ENCODE measurements around the gene SWSAP1.

Gene SWSAP1

DNA sequence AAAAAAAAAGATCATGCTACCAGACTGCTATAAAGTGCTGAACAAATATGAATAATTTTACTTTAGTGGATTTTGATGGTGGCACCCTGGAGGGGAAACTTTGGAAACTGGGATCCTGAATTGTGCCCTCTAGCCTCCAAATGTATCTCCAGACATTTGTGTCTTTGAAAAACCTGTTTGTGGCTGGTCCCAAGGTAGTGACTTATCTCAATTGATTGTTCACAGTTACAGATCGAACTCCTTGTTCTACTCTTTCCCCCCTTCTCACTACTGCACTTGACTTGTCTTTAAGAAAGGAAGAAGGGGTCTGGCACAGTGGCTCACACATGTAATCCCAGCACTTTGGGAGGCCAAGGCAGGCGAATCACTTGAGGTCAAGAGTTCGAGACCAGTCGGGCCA is 34.1 kb downstream of the SWSAP1 start:
- no peak for DNase-seq (ENCODE audit: low read depth, low spot score)

DNA sequence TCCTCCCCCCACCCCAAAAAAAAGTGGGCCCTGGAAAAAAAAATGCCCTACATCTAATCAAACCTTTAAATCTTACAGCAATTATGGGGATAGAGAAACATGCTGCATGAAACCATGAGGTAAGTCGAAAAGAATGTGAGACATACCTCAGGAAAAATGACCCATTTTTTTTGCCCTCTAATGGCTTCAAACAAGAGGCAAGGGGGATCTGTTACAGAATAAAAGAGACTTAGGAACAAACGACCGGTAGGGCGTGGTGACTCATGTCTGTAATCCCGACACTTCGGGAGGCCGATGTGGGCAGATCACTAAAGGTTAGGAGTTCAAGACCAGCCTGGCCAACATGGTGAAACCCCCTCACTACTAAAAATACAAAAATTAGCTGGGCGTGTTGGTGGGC is 36.2 kb downstream of the SWSAP1 start:
- DNase-seq (ENCODE audit: low read depth, low spot score): no peak

DNA sequence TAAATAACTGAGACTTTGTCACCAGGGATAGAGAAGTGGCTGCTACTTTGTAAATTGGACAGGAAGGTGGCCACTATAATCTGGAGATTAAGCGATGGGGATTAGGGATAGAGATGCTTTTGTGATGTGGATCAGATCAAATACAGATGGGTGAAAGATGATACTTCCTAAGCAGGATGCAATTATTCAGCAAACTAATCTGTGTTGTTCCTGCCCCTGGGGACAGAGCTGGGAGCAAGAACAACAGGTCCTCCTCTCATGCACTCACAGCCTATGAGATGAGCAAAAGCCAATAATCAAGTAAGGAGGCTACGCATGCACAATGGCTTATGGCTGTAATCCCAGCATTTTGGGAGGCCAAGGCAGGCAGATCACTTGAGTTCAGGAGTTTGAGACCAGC is 40.1 kb downstream of the SWSAP1 start:
- no peak for DNase-seq (ENCODE audit: low read depth, low spot score)

DNA sequence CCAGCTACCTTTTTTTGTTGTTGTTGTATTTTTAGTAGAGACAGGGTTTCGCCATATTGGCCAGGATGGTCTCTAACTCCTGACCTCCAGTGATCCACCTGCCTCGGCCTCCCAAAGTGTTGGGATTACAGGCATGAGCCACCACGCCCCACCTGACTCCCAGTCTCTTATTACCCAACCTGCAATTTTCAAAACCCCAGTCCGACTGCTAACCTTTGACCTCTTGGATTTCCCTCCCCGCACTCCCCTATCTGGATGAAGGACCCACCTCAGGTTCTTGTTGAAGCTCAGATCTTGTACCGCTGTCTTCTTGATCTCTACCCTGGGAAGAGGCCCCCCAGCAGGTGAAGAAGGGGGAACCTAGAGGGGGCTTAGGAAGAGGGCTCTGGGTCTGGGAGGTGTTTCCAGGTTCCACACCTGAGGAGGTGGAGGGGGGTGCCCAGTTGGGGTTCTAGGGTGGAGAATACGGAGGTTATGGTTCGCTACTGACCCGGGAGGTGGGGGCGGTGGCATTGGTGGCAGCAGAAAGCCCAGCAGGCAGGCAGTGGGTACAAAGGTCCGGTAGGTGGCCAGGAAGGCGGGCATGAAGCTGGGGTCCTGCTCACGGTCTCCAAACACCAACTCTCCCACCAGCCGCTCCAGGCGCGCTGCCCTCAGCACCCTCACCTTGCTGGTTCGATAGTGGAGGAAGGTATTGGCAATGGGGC is 42.0 kb downstream of the SWSAP1 start:
- DNase-seq (ENCODE audit: low read depth, low spot score): no peak

DNA sequence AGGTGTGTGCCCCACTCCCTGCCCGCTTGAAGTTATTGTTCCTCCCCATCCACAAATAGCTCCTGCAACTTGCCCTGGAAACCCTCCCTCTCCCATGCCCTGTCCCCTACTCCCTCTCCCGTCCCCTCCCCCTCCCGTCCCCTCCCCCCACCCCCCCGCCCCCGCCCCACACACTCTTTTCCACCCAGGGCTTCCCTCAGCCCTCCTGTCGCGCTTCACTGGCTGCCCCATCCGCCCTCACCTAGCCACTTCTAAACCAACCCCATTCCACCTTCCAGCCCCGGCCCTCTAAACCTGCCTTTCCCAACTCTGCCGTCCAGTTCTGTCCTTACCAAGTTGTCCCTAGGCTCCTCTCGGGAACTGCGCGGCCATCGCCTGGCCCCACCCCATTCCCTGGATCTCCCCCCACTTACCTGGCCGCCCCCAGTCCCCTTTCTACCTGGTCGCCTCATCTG is 43.7 kb downstream of the SWSAP1 start:
- DNase-seq (ENCODE audit: low read depth, low spot score): no peak

DNA sequence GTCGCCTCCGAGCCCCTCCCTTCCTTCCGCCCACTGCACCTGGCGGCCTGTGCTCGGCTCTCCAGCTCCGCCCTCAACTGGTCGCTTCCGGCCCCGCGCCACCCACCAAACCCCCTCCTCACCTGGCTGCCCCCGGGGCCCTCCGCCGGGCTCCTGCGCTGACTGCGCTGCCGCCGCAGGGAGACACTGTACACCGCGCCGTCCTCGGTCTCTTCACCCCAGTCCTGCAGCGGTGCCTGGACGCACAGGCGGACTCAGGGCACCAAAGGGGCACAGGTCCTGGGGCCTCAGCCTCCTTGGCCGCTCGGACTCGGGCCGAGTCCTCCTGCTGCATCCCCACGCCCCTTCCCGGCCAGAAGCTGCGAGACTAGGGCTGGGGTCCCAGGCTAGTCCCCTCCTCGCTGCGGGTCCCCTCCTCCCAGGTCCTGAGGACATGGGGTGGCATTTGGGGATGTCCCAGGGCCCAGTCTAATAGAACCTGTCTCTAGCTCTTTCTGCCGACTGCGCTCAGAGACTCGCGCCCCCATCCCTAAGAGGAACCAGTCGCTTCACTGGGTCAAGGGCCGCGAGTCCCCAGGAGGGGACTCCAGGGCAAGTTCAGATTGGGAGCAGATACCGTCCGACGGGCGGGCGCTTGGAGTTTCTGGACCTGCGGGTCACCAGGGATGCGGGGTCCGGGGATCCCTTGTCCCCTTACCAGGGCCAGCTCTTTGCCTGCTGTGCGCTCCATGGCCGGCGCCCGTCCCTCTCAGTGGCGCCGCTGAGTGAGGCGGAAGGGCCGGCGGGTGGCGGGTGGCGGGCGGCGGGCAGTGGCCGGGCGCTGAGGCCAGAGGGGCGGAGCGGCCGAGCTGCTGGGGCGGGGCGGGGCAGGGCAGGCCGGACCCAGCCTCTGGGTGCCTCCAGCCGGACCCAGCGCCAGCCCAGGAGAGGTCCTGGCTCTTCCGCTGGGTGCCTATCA is 44.4 kb downstream of the SWSAP1 start, which contains the start of gene RGL3:
TSS of gene RGL3 (minus strand) at position 766 of the 958 bp plus-strand sequence. CDS start at position 730, 36 bp downstream.
- no peak for DNase-seq (ENCODE audit: low read depth, low spot score)

DNA sequence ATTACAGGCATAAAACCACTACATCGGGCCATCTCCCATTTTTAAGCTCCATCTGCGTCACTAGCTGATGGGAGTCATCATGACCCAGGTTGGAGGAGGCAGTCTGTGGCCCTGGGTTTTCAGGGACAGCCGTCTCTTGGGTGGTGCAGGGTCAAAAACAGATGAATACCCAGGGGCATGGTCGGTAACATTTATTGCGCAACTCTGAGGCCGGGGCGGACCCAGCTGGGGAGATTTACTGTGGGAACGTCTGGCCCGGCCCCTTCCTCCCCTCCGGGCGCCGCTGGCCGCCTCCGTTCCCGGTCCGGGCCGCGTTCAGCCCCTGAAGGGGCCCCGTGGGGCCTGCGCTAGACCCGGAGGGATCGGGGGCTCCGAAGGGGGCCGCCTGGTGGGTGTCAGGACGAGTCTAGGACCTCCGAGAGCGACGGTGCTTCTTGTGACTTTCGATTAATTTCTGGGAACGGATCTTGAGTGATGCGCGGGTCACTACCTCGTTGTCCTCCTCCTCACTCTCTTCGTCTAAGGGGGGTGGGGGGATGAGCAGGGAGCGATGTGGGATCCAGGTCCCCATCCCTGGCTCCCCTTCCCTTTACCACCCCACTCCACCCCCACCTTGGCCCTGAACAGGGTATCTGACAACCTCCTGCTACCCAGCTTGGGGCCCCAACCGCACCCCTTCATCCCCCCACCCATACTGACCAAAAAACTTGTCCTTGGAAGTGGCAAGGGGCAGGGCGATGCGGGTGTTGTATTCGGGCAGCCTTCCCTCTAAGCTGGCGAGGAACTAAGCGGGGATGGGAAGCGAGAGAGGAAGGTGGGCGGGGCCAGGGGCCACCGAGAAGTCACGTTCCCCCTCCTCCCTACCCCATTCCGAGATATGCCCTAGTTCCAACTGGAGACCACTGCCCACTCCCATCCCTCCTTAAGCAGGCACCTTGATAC is 46.2 kb downstream of the SWSAP1 start:
- no peak for DNase-seq (ENCODE audit: low read depth, low spot score)

DNA sequence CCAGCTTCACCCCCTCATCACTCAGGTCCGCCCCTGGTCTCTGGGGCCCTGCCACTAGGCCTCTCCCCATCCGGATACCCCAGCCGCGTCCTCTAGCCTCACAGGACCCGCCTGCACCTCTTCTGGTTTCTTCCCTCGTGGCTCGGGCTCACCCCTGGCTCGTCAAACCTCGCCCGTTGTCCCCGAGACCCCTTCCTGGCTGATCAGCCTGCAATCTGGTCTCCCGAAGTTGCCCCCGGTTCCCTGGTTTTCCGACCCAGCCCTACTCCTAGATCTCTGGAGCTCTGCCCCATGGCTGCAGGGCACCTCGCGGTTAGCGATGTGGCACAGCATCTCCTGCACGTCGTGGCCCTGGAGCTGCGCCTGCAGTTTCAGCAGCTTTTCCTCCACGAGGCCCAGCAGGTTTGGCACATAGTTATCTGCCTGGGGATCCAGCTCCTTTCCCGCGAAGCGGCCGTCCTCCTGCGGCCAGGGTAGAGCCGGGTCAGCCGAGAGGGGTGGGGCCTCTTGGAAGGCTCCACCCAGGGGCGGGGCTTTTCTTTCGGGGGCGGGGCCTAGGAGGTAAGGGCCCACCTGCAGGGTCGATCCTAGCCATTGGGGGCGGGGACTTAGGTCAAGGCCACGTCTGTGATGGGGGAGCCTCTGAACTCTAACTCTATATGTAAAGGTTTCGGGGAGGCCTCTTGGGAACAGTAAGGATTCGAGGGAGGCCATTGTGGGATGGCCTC is 47.1 kb downstream of the SWSAP1 start:
- DNase-seq (ENCODE audit: low read depth, low spot score): no peak

DNA sequence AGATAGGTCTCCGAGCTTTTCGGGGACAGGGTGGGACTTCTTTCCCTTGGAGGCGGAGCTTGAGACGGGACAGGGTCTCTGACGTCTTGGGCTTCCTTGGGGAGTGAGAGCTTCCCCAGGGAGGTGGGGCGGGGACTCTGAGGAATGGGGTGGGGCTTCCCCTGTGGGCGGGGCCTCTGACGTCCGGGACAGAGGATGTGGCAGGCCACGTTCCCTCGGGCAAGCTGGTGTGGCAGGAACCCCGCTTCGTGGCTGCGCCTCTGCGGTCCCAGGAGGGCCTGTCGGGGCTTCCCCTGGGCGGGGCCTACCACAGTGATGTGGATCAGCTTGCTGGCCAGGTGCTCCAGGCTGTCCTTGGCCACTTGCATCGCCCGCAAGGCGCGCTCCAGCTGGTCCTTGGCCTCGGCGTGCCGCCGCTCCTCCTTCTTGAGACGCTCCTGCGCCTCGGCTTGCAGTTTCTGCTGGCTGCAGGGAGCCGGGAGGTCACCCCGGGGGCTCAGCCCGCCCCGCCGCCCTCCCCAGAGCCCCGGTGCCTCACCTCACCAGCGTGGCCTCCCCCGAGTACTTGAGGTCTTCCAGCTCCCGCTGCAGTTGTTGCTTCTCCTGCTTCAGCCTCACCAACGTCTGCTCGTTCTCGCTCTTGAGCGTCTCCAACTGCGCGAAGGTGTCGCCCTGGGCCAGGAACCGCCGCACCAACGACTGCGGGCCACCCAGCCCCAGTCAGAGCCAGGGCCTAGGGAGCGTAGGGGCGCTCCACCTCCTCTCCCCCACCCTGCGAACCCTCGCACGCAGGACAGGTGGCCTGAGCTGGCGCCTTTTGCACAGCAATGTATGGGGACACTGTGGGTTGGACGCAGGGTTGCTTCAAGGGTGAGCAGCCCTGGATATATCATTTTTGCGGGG is 47.9 kb downstream of the SWSAP1 start:
- DNase-seq (ENCODE audit: low read depth, low spot score): no peak

DNA sequence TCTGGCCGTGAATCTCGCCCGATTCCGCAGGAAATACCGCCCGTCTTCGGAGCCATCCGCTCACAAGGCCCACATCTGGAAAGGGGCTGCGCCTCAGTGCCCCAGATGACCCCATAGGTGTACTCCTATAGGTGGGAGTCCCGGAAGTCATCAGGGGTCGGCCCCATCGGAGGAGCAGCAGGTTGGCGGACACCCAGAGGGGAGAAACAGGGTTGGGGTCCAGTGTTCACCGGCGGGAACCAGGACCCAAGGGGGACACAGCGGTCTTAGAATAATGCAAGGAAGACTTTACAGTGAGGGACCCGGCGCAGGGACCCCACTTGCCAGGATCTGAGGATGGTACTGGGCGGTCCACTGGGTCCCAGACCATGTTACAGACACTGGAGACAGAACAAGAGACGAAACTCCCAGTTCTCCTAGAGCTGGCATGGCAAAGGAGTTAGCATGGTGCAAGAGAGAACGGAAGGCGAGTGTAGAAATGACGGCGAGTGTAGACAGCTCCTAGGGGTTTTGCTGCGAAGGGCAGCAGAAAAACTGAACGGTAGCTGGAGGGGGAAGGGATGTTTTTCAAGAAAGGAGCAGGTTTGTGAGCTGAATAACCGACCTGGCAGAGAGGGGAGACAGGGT is 48.8 kb downstream of the SWSAP1 start:
- no peak for DNase-seq (ENCODE audit: low read depth, low spot score)

DNA sequence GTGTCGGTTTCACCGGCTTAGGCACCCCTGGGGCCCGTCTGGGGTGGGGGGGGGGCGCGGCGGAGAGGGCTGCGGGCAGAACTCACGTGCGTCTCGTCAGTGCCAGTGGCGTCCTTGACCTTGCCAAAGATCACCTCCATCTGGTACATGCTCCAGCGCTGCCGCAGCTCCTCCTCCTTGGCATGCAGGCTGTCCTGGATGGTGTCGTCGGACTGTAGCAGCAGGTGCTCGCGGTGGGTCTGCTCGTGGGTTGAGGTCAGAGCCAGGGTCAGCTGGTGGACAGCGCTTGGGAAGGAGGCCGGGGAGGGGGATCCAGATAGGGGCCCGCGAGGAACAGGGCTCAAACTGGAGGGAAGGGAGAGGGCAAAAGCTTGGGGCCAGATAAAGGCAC is 49.3 kb downstream of the SWSAP1 start:
- no peak for DNase-seq (ENCODE audit: low read depth, low spot score)

Data from iPS DF 19.7 (cell line).